ENCODE data around the gene PLTP.

GRCh38 chr20:45897692-45898091 is 14.3 kb downstream of the PLTP start:
- TF ChIP-seq REST (IDR thresholded peaks at IDR 0.05; ENCODE audit: low read depth) (no peak), EP300 (IDR thresholded peaks at IDR 0.05; ENCODE audit: borderline replicate concordance) (no peak), YY1 (IDR thresholded peaks at IDR 0.05; ENCODE audit: low read depth) (no peak), EGR1 (IDR thresholded peaks at IDR 0.05) (no peak), TEAD4 (IDR thresholded peaks at IDR 0.05) (no peak), RAD21 (IDR thresholded peaks at IDR 0.05; ENCODE audit: low read depth) (no peak), TAF1 (IDR thresholded peaks at IDR 0.05; ENCODE audit: low read depth) (no peak), USF1 (IDR thresholded peaks at IDR 0.05) (no peak), NFIC (IDR thresholded peaks at IDR 0.05) (no peak), CEBPB (IDR thresholded peaks at IDR 0.05) (no peak), CREB1 (IDR thresholded peaks at IDR 0.05; ENCODE audit: low read depth) (no peak), MAX (IDR thresholded peaks at IDR 0.05) (no peak)
